GM13976 (cell line): Measurements from ENCODE around the gene ROBO1.

Experiments used
- DNase-seq: peaks from one replicate; pipeline ENCODE4 v3.0.0; 2012; ENCODE audit warnings: low spot score
- in situ Hi-C: fragments of 300-500 bp; cut with MboI; formaldehyde crosslinking; loops from one replicate; pipeline ENCODE4 v1.12.0; 2022; ENCODE audit warnings: low sequenced_read_pairs, mixed read lengths, inconsistent platforms; ENCODE audit not compliant: unreplicated experiment
- TF ChIP-seq, protein P1 (sequence below): IDR thresholded peaks from 2 replicates; pipeline ENCODE4 v1.5.1; 2012; ENCODE audit warnings: borderline replicate concordance, mild to moderate bottlenecking; ENCODE audit not compliant: insufficient read depth; ENCODE audit errors: extremely low read depth, missing control alignments, control extremely low read depth

The ROBO1 gene

DNA sequence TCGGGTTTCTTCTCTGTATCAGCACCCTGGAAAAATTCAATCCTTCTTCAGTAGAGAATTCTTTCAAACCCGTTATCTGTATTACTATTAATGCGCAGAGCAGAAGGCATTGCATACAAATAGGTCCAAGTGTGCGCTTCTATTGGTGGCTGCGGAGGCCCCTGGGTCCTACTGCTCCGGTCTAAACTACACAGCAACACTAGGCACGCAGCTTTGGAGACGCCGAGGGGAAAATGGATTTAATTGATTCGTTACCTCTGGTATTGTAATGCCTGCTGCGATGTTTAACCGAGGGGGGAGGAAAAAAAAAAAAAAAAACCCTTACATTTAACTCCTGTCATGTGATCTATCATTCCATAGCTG, at the start of gene ROBO1:
Gene ROBO1, minus strand, starts transcription at position 94 of the 363 bp plus-strand sequence.
- TF ChIP-seq, protein P1, sequence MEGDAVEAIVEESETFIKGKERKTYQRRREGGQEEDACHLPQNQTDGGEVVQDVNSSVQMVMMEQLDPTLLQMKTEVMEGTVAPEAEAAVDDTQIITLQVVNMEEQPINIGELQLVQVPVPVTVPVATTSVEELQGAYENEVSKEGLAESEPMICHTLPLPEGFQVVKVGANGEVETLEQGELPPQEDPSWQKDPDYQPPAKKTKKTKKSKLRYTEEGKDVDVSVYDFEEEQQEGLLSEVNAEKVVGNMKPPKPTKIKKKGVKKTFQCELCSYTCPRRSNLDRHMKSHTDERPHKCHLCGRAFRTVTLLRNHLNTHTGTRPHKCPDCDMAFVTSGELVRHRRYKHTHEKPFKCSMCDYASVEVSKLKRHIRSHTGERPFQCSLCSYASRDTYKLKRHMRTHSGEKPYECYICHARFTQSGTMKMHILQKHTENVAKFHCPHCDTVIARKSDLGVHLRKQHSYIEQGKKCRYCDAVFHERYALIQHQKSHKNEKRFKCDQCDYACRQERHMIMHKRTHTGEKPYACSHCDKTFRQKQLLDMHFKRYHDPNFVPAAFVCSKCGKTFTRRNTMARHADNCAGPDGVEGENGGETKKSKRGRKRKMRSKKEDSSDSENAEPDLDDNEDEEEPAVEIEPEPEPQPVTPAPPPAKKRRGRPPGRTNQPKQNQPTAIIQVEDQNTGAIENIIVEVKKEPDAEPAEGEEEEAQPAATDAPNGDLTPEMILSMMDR, result no peak
- no peak for DNase-seq
- in situ Hi-C loops, result no loop called here

DNA sequence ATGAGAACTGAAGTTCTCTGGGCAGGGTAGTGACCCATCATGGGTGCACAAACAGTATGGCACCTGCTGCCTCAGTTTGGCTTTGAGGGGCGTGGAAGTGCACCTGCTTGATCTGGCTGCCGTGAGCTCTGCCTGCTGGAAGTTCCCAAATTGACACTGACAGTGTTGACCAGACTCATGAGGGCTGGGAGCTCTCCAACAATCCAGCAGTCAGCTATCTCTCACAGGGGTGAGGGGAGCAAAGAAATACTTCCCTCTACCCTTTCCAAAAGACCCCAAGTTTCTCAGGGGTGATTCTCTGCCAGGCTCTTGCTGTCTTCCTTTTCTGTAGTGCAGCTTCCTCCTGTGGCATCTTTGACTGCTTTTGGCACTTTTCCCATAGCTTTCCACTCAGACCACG, 49.4 kb upstream of the ROBO1 start:
- TF ChIP-seq, protein P1, result no peak
- in situ Hi-C loops, result no loop called here
- DNase-seq, result no peak

DNA sequence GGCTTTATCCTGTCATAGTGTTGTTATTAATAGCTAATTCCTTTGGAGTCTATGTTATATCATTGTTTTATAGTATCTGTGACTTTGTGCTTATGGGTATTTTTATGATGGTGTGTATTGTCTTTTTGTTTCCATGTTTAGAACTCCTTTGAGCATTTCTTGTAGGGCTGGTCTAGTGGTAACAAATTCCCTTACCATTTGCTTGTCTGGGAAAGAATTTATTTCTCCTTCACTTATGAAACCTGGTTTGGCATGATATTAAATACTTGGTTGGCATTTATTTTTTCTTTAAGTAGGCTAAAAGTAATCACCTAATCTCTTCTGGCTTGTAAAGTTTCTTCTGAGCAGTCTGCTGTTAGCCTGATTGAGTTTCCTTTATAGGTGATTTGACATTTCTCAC, 47.7 kb upstream of the ROBO1 start:
- TF ChIP-seq, protein P1, result no peak
- in situ Hi-C loops, result no loop called here
- no peak for DNase-seq

DNA sequence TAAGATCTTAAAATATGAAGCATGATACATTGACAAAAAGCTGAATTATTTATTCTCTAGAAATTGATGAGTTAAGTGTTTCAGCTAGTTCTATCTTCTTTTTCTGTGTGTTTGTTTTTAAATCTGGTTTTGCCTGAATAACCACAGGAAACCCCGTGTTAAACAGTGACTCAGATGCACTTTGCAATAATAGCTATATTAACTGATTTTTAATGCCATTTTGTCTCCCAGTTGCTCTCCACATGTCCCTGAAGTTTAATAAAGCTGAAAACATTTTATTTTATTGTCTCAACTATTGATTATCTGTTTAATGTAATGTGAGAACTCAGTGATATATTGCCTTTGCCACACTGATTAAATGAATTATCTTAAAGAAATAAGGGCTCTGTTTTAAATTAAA, 42.8 kb upstream of the ROBO1 start:
- no peak for DNase-seq
- in situ Hi-C loops, result no loop called here
- TF ChIP-seq, protein P1, result no peak

DNA sequence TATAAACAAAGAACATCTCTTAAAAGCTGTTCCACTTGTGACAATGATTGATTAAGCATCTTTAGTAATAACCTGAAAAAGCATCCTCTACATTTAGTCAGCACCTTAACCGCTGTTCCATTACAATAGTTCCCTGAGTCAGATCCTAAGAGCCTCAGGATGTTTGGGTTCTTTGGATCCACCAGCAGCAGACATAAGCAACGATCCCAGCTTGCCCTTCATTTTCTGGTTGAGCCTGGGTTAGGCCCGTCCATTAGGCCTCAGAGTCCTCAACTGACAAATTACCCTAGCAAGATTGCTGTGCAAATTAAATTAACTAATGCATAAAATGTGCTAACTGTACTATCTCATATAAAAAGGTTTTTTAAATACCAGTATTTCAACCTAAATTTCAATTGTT, 42.3 kb upstream of the ROBO1 start:
- in situ Hi-C loops, result no loop called here
- TF ChIP-seq, protein P1, result no peak
- no peak for DNase-seq

DNA sequence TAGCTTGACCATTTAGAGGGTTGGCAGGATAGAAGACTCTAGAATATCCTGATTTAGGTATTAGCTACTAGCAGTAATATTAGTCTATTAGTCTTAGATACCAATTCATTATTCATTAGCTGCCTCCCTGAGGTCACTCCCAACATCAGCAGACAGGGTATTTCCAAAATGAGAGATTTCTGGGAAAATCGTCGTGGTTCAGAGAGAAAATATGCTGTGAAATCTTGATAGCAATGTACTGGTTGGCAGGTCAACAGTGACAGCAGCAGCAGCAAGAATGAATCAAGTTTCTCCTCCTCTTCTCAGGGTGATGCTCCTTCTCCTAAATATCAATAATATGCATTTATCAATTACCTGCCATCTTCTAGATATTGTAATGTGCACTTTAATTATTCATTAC, 41.3 kb upstream of the ROBO1 start:
- DNase-seq, result no peak

More for the DNA sequence above, 41.3 kb upstream of the ROBO1 start:
- in situ Hi-C loops, result no loop called here
- TF ChIP-seq, protein P1, result no peak
